ENCODE data around the gene MOCS1.

The MOCS1 gene

DNA sequence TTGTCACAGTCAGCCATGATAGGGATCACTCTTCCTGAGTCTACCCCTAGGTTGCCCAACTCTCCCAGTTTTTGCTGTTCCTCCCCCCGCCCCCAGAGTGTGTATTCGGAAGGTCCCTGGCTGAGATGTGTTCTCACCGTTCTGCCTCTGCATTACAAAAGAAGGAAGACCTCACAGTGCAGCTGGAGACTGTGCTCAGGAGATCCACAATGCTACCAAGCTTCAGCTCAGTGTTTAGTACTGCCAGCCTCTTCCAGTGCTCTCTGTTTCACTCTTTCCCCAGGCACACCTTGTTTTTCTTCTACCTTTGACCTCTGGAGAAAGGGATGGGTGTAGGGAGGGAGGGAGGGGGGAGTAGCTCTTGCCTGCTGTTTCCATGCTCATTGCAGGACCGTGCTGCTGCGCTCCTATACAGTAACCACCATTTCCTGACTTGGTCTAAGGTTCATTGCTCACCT lies 13.4 kb upstream of the MOCS1 start:
- no peak for DNase-seq

DNA sequence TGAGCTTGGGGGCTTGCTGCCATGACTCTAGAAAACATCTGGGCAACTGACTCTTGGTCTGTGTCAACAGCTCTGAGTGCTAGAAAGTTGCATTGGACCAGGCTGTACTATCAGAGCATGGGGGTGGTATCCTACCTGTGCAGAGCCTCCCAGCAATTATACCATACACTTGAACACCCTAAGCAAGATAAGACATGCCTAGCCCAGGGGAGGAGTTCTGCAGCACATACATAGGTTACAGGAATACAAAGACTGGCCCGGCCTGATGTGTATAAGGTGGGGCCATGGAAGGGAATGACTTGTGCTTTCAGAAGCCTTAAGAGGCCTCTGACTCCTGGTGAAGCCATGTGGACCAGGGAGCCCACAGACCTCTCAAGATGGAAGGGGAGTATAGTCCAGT lies 11.4 kb upstream of the MOCS1 start:
- no peak for DNase-seq

GRCh38 chr6:39942903-39943580 lies 8.8 kb upstream of the MOCS1 start:
- no peak for DNase-seq

GRCh38 chr6:39941820-39942219 lies 7.6 kb upstream of the MOCS1 start:
- no peak for DNase-seq

GRCh38 chr6:39941138-39941537 lies 6.9 kb upstream of the MOCS1 start:
- DNase-seq: no peak

DNA sequence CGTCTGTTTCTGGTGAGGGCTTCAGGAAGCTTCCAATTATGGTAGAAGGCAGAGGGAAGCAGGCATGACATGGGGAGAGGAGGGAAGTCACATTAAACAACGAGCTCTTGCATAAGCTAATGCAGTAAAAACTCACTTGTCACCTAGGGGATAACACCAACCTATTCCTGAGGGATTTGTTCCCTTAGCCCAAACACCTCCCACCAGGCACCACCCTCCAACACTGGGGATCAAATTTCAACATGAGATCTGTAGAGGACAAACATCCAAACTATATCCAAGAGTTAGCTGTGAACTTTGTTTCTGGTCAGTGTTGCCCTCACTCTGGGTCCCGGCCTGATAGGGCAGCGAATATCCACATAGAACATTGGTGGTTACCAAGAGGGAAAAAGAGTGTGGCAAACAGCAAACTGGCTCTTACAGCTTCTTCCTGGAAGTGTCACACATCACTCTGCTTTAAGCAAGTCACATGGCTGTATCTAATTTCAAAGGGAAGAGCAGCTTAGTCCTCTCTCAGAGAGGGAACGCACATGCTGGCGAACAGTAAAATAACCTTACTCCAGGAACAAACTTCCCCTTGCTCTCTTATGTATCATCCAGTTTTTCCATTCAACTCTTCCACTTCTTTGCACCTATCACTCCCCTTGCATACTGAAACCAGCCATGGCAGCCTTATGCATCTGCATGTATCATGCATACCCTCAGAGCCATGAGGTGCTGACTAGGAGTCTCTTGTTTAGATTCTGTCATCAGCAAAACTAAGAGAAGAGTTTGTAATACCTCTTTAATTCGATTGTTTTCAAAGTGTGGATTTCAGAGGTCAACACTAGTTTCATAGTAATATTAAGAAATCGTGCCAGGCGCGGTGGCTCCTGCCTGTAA lies 4.8 kb upstream of the MOCS1 start:
- DNase-seq: no peak

GRCh38 chr6:39937686-39938333 lies 3.5 kb upstream of the MOCS1 start:
- no peak for DNase-seq

- DNase-seq: no peak
Measured at GRCh38 chr6:39936857-39937256, 2.6 kb upstream of the MOCS1 start.

DNA sequence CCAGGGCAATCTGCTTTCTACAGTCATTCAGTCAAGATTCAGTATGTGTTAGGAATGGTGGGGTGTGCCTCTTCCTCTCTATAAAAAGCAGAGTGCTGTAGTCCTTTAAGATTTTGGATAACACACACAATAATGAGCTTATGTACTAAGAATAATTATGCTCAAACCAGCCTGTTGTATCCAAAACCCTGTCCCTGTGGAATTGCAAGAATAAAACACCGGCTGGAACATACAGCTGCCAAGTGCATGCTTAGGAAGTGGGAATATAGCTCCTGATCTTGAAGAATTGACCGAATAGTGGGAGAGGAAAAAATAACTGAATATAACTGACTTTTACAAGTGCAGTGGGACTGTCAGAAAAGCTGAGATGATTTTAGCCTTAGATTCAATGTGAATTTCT lies 979 bp upstream of the MOCS1 start:
- no peak for DNase-seq

DNA sequence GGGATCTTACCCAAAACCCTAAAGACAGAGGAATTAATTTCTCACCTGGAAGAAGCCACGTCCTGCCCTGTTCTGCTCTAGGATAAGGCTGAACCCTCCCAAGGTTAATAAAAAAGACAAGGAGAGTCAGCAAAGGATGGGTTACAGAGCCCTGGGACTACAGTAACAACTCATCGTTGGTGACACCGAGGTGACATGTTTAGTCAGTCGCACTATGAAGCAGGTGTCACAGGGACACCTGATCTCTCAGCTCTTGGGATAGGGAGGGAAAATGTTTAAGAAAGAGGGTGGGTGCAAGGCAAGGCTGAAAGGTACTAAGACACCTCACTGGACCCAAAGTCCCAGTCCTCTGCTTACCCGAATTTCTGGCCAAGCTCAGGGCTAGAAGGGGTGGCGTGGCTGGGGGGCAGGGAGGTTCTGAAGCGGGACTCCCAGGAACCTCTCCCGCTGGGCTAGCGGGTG lies 562 bp downstream of the MOCS1 start:
- no peak for DNase-seq

DNA sequence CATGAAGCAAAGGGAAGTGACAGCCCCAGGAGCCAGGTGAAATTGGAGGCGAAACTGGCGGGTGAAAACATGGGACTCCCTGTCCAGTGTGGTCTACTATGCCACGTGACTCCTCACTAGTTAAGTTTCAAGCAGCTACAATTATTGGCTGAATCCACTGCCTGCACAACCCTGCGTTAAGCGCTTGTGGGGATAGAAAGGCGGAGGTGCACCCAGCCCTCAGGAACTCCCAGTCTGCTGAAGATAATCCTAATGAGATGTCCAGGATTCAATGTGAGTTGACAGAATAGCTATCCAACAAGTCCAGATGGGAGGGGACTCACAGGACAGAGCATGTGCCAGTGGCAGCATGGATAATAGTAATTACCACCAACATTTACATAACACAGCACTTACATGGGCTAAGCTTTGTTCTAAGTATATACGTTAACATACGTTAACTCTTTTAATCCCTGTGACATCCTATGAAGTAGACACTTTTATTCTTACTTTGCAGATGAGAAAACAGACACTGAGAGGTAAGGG lies 1.8 kb downstream of the MOCS1 start:
- no peak for DNase-seq

DNA sequence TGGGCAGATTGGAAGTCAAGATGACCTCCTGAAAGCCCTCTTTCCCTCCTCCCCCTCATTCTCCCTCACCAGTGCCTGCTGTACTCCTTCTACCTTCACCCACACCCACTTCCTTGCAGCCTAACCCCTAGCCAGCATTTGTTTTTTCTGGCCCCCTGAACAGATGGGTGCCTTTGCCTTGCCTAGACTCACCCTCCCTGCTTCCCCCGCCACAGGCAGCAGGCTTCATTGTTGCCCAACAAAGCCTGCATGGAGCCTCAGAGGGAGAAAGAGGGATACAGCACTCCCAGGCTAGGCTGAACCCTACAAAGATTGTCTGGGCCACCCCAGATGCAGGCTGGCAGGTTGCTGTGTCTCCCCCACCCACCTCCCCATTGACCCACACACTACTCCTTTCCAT lies 2.7 kb downstream of the MOCS1 start:
- DNase-seq: no peak

DNA sequence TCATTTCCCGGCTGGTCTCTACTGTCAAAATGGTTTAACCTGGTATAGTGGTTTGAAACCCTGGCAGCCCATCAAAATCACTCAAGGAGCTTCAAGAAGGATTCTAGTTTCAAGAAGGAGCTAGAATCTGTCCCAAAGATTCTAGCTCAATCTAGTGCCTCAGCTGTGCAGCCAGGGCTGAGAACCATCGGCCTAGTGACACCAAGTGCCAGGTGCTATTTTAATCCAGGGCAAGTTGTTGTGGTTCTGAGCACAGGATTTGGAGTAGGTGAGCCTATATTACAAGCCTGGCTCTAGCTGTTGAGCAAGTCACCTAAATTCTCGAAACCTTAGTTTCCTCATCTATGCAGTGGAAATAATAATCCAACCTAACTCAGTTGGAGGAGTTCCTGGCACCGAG lies 3.7 kb downstream of the MOCS1 start:
- no peak for DNase-seq

GRCh38 chr6:39929733-39930461 lies 4.4 kb downstream of the MOCS1 start:
- no peak for DNase-seq

DNA sequence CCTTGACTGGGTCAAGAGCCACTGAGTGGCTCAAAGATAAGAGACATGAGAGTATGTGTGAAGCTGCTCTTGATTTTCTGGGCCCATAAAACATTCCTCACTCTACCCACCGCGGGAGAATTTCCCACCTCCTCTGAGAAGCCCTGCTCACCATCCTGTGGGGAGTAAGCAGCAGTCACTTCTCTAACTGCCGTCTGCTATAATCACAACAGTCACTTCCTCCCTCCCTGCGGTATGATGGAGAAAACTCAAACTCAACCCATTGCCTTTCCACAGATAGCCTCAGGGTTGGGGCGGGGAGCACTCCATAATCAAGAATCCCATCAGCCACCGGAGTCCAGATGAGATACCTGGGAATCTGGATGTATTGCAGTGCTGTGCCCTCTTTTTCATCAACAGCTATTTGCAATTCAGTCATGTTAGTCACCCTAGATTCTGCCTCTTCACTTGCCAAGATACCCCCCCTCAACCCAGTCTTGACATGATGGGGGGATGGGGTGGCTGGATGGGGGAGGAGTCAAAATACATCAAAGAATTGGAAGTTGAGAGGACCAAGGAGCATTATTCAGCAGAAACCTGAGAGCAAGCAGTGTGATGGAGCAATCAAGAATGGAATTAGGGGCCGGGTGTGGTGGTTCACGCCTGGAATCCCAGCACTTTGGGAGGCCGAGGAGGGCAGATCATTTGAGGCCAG lies 5.1 kb downstream of the MOCS1 start:
- no peak for DNase-seq

- DNase-seq: no peak
Measured at GRCh38 chr6:39927159-39927558, 7.1 kb downstream of the MOCS1 start.

- no peak for DNase-seq
Measured at GRCh38 chr6:39926668-39927067, 7.6 kb downstream of the MOCS1 start.

- DNase-seq: no peak
Measured at GRCh38 chr6:39925931-39926290, 8.4 kb downstream of the MOCS1 start.

DNA sequence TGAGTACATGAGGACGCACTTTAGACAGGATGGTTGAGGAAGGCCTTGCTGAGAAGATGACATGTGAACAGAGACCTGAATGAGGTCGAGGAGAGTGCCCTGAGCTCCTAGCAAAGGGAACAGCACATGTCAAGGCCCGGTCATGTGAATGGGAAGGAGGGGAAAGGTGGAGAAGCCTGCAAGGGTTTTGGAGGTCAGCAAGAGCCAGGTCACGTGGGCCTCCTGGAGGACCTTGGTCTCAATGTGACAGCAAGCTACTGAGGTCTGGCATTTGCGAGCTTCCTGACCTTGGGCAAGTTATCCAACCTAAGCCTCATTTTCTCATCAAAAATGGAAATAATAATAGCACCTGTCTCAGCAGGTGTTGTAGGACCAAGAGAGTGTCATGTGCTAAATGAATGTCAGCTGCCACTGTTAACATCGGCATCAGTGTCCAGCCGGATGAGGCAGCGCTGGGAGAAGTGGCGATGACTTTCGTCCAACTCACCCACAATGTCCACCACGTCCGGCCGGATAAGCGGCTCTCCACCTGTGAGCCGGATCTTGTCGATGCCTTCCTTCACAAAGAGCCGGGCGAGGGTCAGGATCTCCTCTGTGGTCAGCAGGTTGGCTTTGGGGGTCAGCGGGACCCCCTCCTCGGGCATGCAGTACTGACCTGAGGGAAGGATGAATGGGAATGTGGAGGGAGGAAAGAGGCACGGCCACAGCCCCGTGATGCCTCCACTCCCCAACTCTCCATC lies 8.9 kb downstream of the MOCS1 start:
- DNase-seq: no peak

DNA sequence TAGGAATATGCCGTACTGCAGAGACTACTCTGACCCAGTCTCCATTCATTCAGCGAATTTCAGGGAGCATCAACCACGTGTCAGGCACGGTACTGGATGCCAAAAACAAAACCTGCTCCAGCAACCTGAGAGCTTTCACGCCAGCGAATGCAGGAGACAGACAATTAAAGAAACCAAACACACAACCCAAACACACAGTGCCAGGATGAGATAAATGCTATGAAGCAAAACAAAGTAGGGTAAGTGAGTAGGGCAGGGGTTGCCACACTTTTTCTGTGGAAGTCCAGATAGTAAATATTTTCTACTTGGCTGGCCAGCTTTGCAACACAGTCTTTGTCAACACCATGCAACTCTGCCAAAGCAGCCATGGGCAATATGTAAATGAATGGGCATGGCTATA lies 10.0 kb downstream of the MOCS1 start:
- DNase-seq: no peak

DNA sequence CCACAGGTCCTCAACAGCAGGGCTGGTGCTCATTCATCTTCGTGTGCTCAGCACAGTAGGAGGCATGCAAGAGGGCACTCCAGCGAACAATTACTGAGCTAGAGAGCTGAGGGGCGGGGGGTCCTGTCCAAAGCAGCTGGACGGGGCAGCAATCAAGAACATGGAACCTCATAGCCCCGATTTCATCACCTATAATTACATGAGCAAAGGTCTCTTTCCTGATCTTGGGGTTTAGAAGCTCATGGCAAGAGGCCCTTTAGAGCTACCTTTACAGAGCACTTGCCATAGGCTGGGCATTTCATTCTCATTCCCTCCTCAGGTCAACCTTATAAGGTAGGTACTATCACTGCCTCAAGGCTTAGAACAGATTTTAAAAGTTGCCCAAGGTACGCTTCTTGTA lies 10.4 kb downstream of the MOCS1 start:
- no peak for DNase-seq

DNA sequence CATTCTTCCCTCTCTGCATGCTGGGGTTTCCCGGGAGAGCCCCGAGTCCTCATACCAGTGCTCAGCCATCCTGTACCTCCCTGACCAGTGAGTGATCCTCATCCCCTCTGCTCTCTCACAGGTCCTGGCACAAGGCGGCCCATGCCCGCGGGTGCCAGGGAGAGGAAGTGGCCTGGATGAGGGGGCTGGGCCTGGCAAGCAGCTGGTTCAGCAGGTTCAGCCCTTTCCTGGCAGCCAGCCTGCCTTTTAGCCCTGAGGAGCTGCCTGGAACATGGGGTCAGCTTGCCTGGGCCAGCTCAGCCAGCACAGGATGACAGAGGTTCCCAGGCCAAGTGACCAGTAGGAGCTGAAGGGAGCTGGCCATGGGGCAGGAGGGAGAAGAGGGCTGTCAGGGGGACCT lies 10.9 kb downstream of the MOCS1 start:
- no peak for DNase-seq

Data from stimulated activated CD4-positive, alpha-beta T cell treated with anti-CD3 and anti-CD28 coated beads, Interleukin-4, amount 100 ng/mL, for 1 hour (primary cell).